Glutamatergic neuron (in vitro differentiated cells): ENCODE measurements around the gene LIFR. TPM values are rescaled to one million over a fixed set of nuclear protein-coding genes. Genes with fewer than 3 reads are reported as not detected.

Experiments
- DNase-seq: peaks from one replicate; pipeline ENCODE4 v3.0.0; 2022
- H3K27ac Mint-ChIP-seq: one replicate; pipeline ENCODE4 v1.8.0; 2020; ENCODE audit warnings: mild to moderate bottlenecking, mixed read lengths, inconsistent platforms; ENCODE audit not compliant: unreplicated experiment
- H3K27me3 Mint-ChIP-seq: one replicate; pipeline ENCODE4 v1.8.0; 2020; ENCODE audit warnings: mild to moderate bottlenecking, moderate library complexity, mixed read lengths, inconsistent platforms; ENCODE audit not compliant: unreplicated experiment
- H3K36me3 Mint-ChIP-seq: one replicate; pipeline ENCODE4 v1.8.0; 2020; ENCODE audit warnings: mild to moderate bottlenecking, mixed read lengths, inconsistent platforms; ENCODE audit not compliant: unreplicated experiment
- H3K4me1 Mint-ChIP-seq: one replicate; pipeline ENCODE4 v1.8.0; 2020; ENCODE audit warnings: mild to moderate bottlenecking, low read depth, mixed read lengths, inconsistent platforms; ENCODE audit not compliant: unreplicated experiment
- H3K4me3 Mint-ChIP-seq: one replicate; pipeline ENCODE4 v1.8.0; 2020; ENCODE audit warnings: mild to moderate bottlenecking, mixed read lengths, inconsistent platforms; ENCODE audit not compliant: unreplicated experiment
- H3K9me3 Mint-ChIP-seq: one replicate; pipeline ENCODE4 v1.8.0; 2020; ENCODE audit warnings: mild to moderate bottlenecking, moderate library complexity, mixed read lengths, inconsistent platforms; ENCODE audit not compliant: unreplicated experiment
- CTCF ChIP-seq: fragments of 200-600 bp; sonication (generic); IDR thresholded peaks from one replicate; pipeline ENCODE4 v1.5.0; 2021; ENCODE audit not compliant: partially characterized antibody, unreplicated experiment
- total RNA-seq: library from RNA; stranded (reverse); fragmentation: NEBNext Ultra II Directional; extraction: Animal tissue kit (Norgen Biotek cat#: 25700); gene quantifications from one replicate; pipeline ENCODE4 v1.2.1, GENCODE V29; 2021; ENCODE audit not compliant: unreplicated experiment

The LIFR gene
- total RNA-seq, 1 donor from 2014 or later = 41.6 TPM

DNA sequence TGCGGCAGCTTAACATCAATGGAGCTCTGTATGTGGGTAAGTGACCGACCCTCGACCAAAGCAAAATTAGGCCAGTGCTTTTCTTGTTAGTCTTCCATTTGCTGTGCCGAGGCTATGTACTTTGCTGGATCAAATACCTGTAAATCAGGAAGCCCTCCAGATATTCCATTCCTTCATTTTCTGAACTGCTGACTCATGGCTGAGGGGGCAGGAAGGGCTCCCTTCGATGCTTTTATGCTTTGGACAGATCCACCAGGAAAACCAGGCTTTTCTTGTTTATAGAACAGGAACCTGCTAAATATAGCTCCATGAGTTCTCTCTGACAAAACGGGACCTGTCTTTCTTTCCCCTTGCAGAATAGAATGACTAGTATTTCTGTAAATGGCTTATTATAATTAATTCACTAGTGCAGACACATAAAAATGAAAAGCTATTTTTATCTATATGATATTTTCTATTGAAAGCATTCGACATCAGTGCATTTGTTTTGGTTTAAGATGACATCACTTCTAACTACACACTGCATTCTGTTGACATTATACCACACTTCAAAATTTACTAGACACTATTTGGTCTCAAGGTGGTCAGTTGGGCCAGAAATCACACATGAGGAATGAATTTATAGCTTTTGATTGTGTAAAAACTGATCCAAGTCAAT is 93.3 kb downstream of the LIFR start:
- Mint-ChIP-seq H3K27ac (no peak overlapping the region), H3K4me3 (no peak overlapping the region), H3K27me3 (no peaks in the 10 kb centered on the region), H3K36me3 (no peaks in the 10 kb centered on the region), H3K9me3 (no peaks in the 10 kb centered on the region), H3K4me1 (no peaks in the 10 kb centered on the region)
- DNase-seq = no peak
- no peak for TF ChIP-seq CTCF

- Mint-ChIP-seq H3K27ac (no peak overlapping the region), H3K36me3 (no peaks in the 10 kb centered on the region), H3K9me3 (no peaks in the 10 kb centered on the region), H3K4me1 (no peaks in the 10 kb centered on the region), H3K27me3 (no peaks in the 10 kb centered on the region), H3K4me3 (no peak overlapping the region)
- no peak for TF ChIP-seq CTCF
- no peak for DNase-seq
Observed at GRCh38 chr5:38458174-38458573, 98.3 kb downstream of the LIFR start.

DNA sequence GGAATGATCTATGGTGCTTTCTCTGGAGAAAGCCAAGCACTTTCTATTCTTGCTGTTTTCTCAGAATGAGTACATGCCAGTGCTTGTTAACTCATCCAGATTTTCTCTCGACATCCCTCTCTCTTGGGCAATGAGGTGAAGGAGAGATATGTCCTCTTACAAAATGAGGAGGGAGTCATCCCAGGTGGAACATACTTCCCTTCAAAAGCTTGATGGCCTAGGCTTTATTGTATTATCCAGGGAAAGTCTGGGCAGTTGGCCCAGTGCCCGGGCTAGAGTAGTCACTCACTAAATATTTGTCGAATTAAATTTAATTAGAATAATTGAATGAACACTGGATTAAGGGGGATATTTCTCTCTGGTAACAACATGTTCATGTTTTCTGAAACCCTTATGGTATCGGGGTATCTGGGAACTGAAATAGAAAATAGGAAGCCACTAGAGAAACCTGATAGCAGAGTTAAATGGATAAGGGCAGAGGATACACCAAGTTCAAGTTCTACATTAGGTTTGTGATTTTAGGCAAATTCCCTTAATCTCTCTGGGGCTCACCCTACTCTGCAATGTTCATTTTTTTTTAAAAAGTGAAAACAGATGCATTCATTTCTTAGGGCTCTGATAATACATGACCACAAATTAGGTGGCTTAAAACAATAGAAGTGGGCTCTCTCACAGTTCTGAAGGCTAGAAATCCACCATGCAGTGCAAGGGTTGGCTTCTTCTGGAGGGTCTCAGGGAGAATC is 99.6 kb downstream of the LIFR start:
- Mint-ChIP-seq H3K27me3 (no peaks in the 10 kb centered on the region), H3K27ac (no peak overlapping the region), H3K9me3 (no peaks in the 10 kb centered on the region), H3K4me3 (no peak overlapping the region), H3K36me3 (no peaks in the 10 kb centered on the region), H3K4me1 (no peaks in the 10 kb centered on the region)
- no peak for TF ChIP-seq CTCF
- no peak for DNase-seq

DNA sequence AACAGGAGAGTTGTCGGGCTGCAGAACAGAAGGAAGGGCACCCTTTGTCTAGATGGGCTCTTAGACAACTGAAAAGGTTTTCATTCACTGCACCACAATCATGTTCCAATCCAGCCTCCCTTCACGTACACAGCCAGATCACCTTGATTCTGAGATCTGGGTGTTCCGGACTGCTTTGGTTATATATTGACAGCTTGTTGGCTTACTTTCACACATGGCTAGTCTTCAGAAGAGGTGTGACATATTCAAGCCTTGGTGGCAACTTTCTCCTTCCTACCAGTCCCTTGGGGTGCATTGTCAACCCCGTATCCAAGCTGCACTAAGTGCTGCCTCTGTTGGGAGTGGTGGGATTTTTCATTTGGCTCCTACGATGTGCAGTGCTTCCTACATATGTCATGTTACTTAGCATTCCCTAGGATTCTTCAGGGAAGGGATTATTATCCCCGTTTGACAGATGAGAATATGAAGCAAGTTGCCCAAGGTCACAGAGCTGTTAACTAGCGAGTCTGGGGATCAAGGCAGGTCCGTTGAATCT is 100.6 kb downstream of the LIFR start:
- no peak for TF ChIP-seq CTCF
- H3K27ac Mint-ChIP-seq = no peak overlapping the region
- no peak overlapping the region for H3K4me3 Mint-ChIP-seq
- H3K27me3 Mint-ChIP-seq = no peaks in the 10 kb centered on the region
- DNase-seq = no peak
- no peaks in the 10 kb centered on the region for H3K4me1 Mint-ChIP-seq
- H3K36me3 Mint-ChIP-seq = no peaks in the 10 kb centered on the region
- peaks cover 3% of the 10 kb centered on the region for H3K9me3 Mint-ChIP-seq

DNA sequence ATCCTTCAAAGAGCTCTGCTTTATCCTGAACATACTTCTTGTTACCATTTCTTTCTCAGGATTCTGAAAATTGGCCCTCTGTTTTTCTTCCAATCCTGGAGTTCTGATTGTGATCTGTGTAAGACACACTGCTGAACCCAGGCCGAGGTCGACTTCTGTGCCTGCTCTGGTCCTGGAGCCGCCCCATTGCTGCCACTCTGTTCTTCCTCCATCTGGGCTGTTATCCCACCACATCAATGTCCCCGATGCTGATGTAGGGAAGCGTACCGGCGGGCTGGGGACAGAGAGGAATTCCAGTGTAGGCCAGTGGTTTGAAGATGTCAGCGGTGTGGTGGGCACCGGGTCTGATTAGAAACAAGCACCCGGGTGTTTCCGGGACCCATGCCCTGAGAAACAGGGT is 102.5 kb downstream of the LIFR start:
- Mint-ChIP-seq H3K27me3 (peaks cover 1% of the 10 kb centered on the region), H3K4me1 (peaks cover 5% of the 10 kb centered on the region), H3K4me3 (no peak overlapping the region), H3K36me3 (peaks cover 3% of the 10 kb centered on the region), H3K9me3 (peaks cover 3% of the 10 kb centered on the region), H3K27ac (no peak overlapping the region)
- TF ChIP-seq CTCF = no peak
- no peak for DNase-seq
